AG09309 (cell line): Measurements from ENCODE around the gene ACKR3.

Experiments
- DNase-seq: peaks from one replicate; pipeline ENCODE4 v3.0.0-alpha.2; 2010; ENCODE audit warnings: low read depth
- H3K4me3 ChIP-seq: 2 replicates; pipeline ENCODE4 v1.5.1; 2011; ENCODE audit warnings: mild to moderate bottlenecking, low read depth, low read length, moderate library complexity; ENCODE audit not compliant: control insufficient read depth
- TF ChIP-seq, protein P1 (sequence below): IDR thresholded peaks from 2 replicates; pipeline ENCODE4 v1.5.1; 2011; ENCODE audit warnings: mild to moderate bottlenecking, low read depth, low read length, inconsistent platforms; ENCODE audit not compliant: insufficient read depth, control insufficient read depth; ENCODE audit errors: missing control alignments

ACKR3 gene

DNA sequence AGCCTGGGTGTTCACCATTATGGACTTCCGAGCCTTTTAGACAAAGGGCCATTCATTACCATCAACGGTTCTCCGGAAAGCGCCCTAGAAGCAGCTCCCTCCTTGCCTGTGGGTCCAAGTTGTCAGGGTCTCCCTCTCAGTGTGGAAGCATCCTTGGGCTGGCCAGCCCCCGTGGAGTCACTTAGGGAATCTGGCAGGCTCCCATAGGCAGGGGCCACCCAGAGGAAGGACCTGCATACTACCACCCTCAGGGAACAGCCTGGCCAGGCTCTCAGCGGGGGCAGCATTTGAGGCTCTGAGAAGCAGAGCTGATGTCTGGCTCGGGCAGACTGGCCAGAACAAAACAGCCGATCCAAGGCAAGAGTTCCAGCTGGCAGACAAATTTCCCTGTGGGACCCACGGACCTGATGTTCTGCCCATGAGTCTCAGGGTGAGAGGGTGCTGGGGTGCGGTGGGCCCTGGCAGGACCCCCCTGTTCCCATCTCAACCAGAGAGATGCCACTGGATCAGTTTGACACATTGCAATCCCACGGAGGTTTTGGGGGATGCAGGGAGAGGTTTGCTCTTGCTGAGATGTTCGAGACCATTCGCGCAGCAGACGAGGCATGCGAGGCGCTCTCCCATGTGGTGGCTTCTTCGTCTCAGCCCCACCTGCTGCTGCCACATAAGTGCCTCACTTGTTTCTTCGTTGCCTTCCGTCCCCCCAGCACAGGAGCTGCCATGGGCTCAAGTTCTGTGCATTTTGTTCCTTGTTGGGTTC, 56.9 kb downstream of the ACKR3 start:
- no peak overlapping the region for H3K4me3 ChIP-seq
- no peak for DNase-seq
- TF ChIP-seq, protein P1, sequence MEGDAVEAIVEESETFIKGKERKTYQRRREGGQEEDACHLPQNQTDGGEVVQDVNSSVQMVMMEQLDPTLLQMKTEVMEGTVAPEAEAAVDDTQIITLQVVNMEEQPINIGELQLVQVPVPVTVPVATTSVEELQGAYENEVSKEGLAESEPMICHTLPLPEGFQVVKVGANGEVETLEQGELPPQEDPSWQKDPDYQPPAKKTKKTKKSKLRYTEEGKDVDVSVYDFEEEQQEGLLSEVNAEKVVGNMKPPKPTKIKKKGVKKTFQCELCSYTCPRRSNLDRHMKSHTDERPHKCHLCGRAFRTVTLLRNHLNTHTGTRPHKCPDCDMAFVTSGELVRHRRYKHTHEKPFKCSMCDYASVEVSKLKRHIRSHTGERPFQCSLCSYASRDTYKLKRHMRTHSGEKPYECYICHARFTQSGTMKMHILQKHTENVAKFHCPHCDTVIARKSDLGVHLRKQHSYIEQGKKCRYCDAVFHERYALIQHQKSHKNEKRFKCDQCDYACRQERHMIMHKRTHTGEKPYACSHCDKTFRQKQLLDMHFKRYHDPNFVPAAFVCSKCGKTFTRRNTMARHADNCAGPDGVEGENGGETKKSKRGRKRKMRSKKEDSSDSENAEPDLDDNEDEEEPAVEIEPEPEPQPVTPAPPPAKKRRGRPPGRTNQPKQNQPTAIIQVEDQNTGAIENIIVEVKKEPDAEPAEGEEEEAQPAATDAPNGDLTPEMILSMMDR: no peak

DNA sequence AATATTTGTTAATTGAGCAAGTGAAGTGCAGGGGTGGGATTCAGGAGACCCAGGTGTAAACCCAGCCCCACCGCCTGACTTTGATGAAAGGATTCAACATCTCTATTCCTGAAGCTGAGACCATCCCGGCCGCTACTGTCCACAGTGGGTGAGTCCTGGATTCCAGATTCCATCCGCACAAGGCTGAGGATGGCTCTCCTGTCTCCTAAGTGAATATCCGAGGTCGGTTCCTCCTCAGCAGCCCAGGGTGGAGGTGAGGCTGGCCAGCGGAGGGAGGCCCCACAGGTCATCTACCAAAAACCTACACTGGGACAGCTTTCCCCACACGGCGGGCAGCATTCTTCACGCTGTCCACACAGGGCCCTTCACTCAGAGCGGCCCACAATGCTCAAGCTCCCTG, 57.6 kb downstream of the ACKR3 start:
- DNase-seq: no peak
- TF ChIP-seq, protein P1: no peak
- H3K4me3 ChIP-seq: no peak overlapping the region

DNA sequence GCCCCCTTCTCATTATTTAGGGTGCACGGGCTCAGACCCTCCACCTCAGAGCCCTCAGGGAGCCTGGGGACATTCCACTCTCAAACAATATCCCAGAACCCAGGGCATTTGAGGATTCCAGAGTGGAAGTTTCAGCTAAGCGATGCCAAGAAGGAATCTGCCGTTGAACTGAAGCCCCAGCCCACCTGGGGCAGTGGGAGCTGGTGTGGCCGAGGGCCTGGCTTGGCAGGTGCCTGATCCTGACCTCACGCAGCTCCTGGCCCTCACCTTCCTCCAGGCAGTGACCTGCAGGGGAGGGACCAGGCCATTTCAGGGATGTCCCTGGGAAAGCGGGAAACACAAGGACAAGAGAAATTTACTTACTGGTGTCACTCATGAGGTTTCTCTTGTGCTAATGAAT, 58.2 kb downstream of the ACKR3 start:
- DNase-seq: no peak
- TF ChIP-seq, protein P1: no peak
- no peak overlapping the region for H3K4me3 ChIP-seq

DNA sequence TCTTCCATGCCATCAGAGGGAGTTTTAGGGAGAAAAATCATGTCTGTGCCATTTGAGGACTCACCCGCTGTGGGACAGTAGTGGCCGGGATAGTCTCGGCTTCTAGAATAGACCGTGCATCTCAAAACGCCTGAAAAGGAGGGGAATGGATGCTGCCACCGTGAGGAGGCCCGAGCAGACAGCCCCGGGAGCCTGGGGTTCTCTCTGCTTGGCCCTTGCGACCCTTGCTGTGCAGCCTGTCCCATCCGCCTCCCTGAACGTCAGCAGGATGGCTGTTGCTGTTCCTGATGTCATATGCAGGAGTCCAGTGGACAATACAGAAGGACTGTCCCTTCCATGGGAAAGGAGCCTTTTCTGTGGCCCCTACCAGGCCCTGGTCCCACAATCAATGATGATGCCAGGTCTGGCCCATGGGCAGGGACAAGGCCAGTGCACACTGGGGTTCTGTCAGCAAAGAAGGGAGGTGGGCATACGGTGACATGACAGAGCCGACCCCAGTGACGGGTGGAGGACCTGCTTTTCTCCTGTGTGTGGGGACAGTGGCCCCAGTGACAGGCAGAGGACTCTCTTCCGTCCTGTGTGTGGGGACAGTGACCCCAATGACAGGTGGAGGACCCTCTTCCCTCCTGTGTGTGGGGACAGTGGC, 58.8 kb downstream of the ACKR3 start:
- DNase-seq: no peak
- no peak overlapping the region for H3K4me3 ChIP-seq
- TF ChIP-seq, protein P1: no peak

DNA sequence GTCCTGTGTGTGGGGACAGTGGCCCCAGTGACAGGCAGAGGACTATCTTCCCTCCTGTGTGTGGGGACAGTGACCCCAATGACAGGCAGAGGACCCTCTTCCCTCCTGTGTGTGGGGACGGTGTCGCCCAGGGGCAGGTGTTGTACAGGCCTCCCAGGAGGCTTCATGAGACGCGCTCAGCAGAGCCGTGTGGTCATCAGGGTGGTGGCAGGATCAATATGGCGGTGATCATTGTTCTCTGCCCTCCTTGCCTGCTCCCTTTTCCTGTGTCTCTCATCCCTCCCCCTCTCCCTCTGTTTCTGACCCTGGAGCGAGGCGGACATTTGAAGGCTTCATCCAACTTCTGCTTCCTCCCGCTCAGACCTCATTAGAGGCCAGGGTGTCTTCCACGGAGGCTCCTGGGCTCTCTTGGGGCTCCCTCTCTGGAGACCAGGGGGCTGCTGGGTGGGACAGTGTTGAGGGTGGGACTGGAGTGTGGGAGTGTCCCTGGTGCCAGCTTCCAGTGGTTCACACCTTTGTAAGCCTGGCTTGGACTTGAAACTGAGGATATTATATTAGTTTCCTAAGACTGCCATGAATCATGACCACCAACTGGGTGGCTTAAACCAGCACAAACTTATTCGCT, 59.5 kb downstream of the ACKR3 start:
- no peak overlapping the region for H3K4me3 ChIP-seq
- DNase-seq: no peak
- TF ChIP-seq, protein P1: no peak

DNA sequence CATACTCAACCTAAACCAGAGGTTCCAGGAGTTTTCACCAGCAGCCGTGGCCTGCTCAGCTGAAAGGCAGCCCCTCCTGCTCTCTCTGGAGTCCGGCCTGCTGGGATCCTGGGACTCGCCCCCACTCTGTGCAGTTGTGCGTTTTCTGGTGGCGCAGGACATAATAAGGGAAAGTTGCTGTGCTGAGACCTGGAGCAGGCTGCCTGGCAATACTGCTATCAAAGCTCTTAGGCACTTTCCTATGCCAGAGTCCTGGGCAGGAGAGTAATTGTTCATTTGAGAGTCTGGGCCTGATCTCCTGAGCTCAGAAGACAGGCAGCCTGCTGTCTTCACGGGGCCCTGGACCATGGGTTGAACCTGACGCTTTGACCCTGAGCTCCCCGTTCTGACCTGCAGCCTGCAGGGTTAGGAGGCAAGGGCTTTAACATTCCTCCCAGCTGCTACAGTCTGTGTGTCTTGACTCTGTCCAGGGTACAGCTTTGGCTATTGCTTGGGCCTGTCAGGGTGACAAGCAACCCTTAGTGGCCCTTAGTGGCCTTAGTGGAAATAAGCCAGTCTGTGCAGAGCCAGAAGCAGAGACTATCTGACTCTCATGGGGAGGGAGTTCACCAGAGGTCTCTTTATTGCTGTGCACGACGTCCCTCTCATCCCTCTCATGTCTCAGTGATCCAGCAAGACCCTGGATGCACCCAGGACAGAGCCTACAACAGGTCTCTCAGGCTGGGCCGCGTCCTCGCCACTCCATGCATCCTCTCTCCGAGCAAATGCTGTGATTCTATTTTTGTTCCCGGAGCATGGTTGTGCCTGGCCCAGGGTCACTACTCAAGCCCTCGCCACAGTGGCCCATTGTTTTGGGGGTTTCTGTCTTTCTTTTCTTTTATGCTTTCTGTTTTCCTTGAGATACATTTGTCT, 60.6 kb downstream of the ACKR3 start:
- no peak overlapping the region for H3K4me3 ChIP-seq
- TF ChIP-seq, protein P1: no peak
- no peak for DNase-seq
